Endothelial cell (in vitro differentiated cells): Measurements from ENCODE around the gene LAMC1. TPM values are rescaled to one million over a fixed set of nuclear protein-coding genes. Genes with fewer than 3 reads are reported as not detected.

ENCODE experiments used
- DNase-seq: peaks from one replicate; pipeline ENCODE4 v3.0.0; 2021; ENCODE audit warnings: low spot score
- H3K27ac Mint-ChIP-seq: one replicate; pipeline ENCODE4 v1.8.0; 2021; ENCODE audit warnings: mixed read lengths, inconsistent platforms; ENCODE audit not compliant: unreplicated experiment
- H3K27me3 Mint-ChIP-seq: one replicate; pipeline ENCODE4 v1.8.0; 2021; ENCODE audit warnings: mild to moderate bottlenecking, moderate library complexity, mixed read lengths, inconsistent platforms; ENCODE audit not compliant: unreplicated experiment
- H3K36me3 Mint-ChIP-seq: one replicate; pipeline ENCODE4 v1.8.0; 2021; ENCODE audit warnings: mild to moderate bottlenecking, low read depth, mixed read lengths, inconsistent platforms; ENCODE audit not compliant: unreplicated experiment
- H3K4me1 Mint-ChIP-seq: one replicate; pipeline ENCODE4 v1.8.0; 2021; ENCODE audit warnings: mild to moderate bottlenecking, mixed read lengths, inconsistent platforms; ENCODE audit not compliant: unreplicated experiment
- H3K4me3 Mint-ChIP-seq: one replicate; pipeline ENCODE4 v1.8.0; 2021; ENCODE audit warnings: mild to moderate bottlenecking, mixed read lengths, inconsistent platforms; ENCODE audit not compliant: unreplicated experiment
- H3K9me3 Mint-ChIP-seq: one replicate; pipeline ENCODE4 v1.8.0; 2021; ENCODE audit warnings: mixed read lengths, inconsistent platforms; ENCODE audit not compliant: unreplicated experiment
- total RNA-seq: library from RNA; stranded (reverse); fragmentation: NEBNext Ultra II Directional; extraction: Animal tissue kit (Norgen Biotek cat#: 25700); gene quantifications from one replicate; pipeline ENCODE4 v1.2.1, GENCODE V29; 2021; ENCODE audit not compliant: unreplicated experiment
- TF ChIP-seq, protein P1 (sequence below): fragments of 200-600 bp; sonication (generic); IDR thresholded peaks from one replicate; pipeline ENCODE4 v1.5.0; 2021; ENCODE audit warnings: antibody characterized with exemption; ENCODE audit not compliant: unreplicated experiment

LAMC1 gene
- total RNA-seq, 1 donor from 2014 or later = 265 TPM

DNA sequence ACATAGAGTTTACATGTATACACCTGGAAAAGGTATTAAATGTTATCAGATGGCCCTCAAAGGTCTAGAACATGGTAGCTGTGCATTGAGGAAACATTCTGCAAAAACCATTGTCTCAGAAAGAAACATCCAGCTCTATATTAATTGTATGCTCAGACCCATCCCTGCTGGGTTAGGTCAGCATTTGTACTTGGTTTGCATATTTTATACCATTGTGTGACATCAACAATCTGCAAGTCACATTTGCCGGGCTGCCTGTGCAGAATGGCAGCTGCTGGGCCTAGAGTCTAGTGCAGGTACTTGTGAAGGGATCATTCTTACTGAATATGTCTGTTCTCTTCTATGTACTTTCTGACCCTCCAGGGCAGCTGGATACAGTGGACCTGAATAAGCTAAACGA, 119.0 kb downstream of the LAMC1 start:
- DNase-seq = no peak
- Mint-ChIP-seq H3K27me3 (no peaks in the 10 kb centered on the region), H3K4me1 (peaks cover 19% of the 10 kb centered on the region), H3K9me3 (no peaks in the 10 kb centered on the region), H3K36me3 (peaks cover 37% of the 10 kb centered on the region), H3K4me3 (no peak overlapping the region), H3K27ac (no peak overlapping the region)
- TF ChIP-seq, protein P1, sequence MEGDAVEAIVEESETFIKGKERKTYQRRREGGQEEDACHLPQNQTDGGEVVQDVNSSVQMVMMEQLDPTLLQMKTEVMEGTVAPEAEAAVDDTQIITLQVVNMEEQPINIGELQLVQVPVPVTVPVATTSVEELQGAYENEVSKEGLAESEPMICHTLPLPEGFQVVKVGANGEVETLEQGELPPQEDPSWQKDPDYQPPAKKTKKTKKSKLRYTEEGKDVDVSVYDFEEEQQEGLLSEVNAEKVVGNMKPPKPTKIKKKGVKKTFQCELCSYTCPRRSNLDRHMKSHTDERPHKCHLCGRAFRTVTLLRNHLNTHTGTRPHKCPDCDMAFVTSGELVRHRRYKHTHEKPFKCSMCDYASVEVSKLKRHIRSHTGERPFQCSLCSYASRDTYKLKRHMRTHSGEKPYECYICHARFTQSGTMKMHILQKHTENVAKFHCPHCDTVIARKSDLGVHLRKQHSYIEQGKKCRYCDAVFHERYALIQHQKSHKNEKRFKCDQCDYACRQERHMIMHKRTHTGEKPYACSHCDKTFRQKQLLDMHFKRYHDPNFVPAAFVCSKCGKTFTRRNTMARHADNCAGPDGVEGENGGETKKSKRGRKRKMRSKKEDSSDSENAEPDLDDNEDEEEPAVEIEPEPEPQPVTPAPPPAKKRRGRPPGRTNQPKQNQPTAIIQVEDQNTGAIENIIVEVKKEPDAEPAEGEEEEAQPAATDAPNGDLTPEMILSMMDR = no peak

DNA sequence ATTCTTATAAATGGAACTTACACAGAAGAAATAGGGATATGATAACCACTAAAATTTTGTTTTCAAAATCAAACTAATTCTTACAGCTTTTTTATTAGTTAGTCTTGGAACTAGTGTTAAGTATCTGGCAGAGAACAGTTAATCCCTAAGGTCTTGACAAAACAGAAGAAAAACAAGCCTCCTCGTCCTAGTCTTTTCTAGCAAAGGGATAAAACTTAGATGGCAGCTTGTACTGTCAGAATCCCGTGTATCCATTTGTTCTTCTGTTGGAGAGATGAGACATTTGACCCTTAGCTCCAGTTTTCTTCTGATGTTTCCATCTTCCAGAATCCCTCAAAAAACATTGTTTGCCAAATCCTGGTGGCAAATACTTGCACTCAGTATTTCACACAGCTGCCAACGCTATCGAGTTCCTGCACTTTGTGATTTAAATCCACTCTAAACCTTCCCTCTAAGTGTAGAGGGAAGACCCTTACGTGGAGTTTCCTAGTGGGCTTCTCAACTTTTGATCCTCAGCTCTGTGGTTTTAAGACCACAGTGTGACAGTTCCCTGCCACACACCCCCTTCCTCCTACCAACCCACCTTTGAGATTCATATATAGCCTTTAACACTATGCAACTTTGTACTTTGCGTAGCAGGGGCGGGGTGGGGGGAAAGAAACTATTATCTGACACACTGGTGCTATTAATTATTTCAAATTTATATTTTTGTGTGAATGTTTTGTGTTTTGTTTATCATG, 120.5 kb downstream of the LAMC1 start:
- Mint-ChIP-seq H3K9me3 (no peaks in the 10 kb centered on the region), H3K27ac (no peak overlapping the region), H3K4me1 (peaks cover 12% of the 10 kb centered on the region), H3K36me3 (peaks cover 26% of the 10 kb centered on the region), H3K27me3 (no peaks in the 10 kb centered on the region), H3K4me3 (no peak overlapping the region)
- DNase-seq = no peak
- TF ChIP-seq, protein P1 = no peak

GRCh38 chr1:183144752-183145151, 121.5 kb downstream of the LAMC1 start:
- H3K4me3 Mint-ChIP-seq = no peak overlapping the region
- H3K36me3 Mint-ChIP-seq = peaks cover 26% of the 10 kb centered on the region
- TF ChIP-seq, protein P1 = no peak
- no peaks in the 10 kb centered on the region for H3K9me3 Mint-ChIP-seq
- no peak overlapping the region for H3K27ac Mint-ChIP-seq
- H3K27me3 Mint-ChIP-seq = no peaks in the 10 kb centered on the region
- DNase-seq = no peak
- H3K4me1 Mint-ChIP-seq = peaks cover 4% of the 10 kb centered on the region

GRCh38 chr1:183147735-183148134, 124.5 kb downstream of the LAMC1 start:
- Mint-ChIP-seq H3K4me1 (peaks cover 2% of the 10 kb centered on the region), H3K27me3 (peaks cover 2% of the 10 kb centered on the region), H3K9me3 (no peaks in the 10 kb centered on the region), H3K36me3 (peaks cover 9% of the 10 kb centered on the region), H3K4me3 (no peak overlapping the region), H3K27ac (no peak overlapping the region)
- TF ChIP-seq, protein P1 = no peak
- no peak for DNase-seq

GRCh38 chr1:183148599-183148998, 125.4 kb downstream of the LAMC1 start:
- Mint-ChIP-seq H3K36me3 (peaks cover 6% of the 10 kb centered on the region), H3K27ac (peak overlapping the region; percentile 62), H3K9me3 (no peaks in the 10 kb centered on the region), H3K27me3 (peaks cover 2% of the 10 kb centered on the region), H3K4me1 (no peaks in the 10 kb centered on the region), H3K4me3 (no peak overlapping the region)
- no peak for DNase-seq
- TF ChIP-seq, protein P1 = no peak
